H1 (cell line): ENCODE results near the gene RABL6. TPM values are rescaled to one million over a fixed set of nuclear protein-coding genes. Genes with fewer than 3 reads are reported as not detected.

Source experiments
- ASH2L ChIP-seq: fragments of 200-600, 300-600 bp; sonication (generic); IDR thresholded peaks from one replicate; pipeline ENCODE4 v1.7.1; 2017; ENCODE audit warnings: low read length
- CEBPB ChIP-seq: IDR thresholded peaks from 2 replicates; pipeline ENCODE4 v1.6.1; 2012; ENCODE audit warnings: low read depth, low read length
- EP300 ChIP-seq, 2 experiments: IDR thresholded peaks; 1 replicate in 1 of 2; 2 replicates in 1 of 2; pipeline ENCODE4 v1.6.1; 2011 to 2012; ENCODE audit warnings: low read depth in 2 of 2, low read length in 2 of 2, mild to moderate bottlenecking in 2 of 2, borderline replicate concordance in 1 of 2, inconsistent platforms in 1 of 2, moderate library complexity in 1 of 2
- NRF1 ChIP-seq: IDR thresholded peaks from 2 replicates; pipeline ENCODE4 v1.6.1; 2011; ENCODE audit warnings: mild to moderate bottlenecking, low read depth, low read length, improper control_type of control experiment
- POLR2AphosphoS5 ChIP-seq: IDR thresholded peaks from 2 replicates; pipeline ENCODE4 v1.6.1; 2011; ENCODE audit warnings: low read depth, low read length
- SIN3A ChIP-seq, 2 experiments: IDR thresholded peaks in 1 of 2; conservative IDR thresholded peaks in 1 of 2; 2 replicates each; pipeline ENCODE4 v1.6.1; 2011 to 2012; ENCODE audit warnings: low read length in 2 of 2, improper control_type of control experiment in 1 of 2, low read depth in 1 of 2, mild to moderate bottlenecking in 1 of 2
- YY1 ChIP-seq: IDR thresholded peaks from 2 replicates; pipeline ENCODE4 v1.6.1; 2011; ENCODE audit warnings: low read depth, mild to moderate bottlenecking, low read length
- ZNF274 ChIP-seq: IDR thresholded peaks from 2 replicates; pipeline ENCODE4 v1.7.0; 2012; ENCODE audit warnings: low read length, borderline replicate concordance; ENCODE audit errors: extremely low read depth
- polyA plus RNA-seq, 7 experiments: library from polyadenylated mRNA; depleted of rRNA in 3 of 7; stranded (reverse) in 5 of 7; unstranded in 2 of 7; fragments of >200 nt in 5 of 7; fragments of 200-250 nt in 2 of 7; gene quantifications; 1 replicate in 5 of 7; 2 replicates in 1 of 7; 4 replicates in 1 of 7; pipeline versions ENCODE4 v1.2.1 to v1.2.3, GENCODE V29; 2011 to 2013; ENCODE audit warnings: missing spikeins in 2 of 7, mixed read lengths in 2 of 7
- total RNA-seq: library from RNA; stranded (reverse); fragmentation: NEBNext Ultra II Directional; extraction: Animal tissue kit (Norgen Biotek cat#: 25700); gene quantifications from 2 replicates; pipeline ENCODE4 v1.2.1, GENCODE V29; 2021
- TF ChIP-seq, protein P1 (sequence below): IDR thresholded peaks from 2 replicates; pipeline ENCODE4 v1.6.1; 2012; ENCODE audit warnings: inconsistent platforms

RABL6 gene
- total and polyA plus RNA-seq, 2 of the 8 experiments (the other 6 are each of a cell fraction or from before 2014, with no cell fraction given) = 70.1 to 130 TPM

DNA sequence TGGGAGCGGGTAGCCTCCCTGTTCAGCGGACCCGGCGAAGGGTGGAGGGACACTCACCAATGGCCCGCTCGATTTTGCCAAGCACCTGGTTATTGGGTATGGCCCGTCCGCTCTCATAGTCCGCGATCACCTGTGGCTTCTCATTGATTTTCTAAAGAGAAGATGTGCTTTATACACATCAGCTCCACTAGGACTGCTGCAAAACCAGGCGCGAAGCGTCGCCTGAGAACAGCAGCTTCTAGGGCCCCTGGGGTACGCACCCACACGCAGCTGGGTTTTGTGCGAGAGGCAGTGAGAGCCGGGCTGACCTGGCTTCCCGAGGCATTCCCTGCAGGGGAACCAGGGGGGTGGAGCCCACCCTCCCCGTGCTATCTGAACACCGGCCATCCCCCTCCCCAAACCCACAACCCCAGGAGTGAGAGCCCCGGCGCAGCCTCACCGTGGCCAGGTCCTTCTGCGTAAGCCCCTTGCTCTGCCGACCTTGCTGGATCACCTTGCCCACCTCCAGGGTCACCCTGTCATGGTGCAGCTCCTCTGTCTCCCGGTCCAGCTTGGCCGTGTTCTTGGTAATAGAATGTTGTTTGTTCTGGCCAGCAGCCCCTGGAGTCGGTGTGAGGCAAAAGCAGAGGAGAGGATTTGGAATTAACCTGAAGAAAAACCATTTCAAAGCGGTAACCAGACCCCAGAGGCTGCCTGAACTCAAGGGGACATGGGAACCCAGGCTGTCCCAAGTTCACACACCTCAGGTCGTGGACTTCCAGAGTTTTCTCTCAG lies 55.3 kb downstream of the RABL6 start (continued):
- TF ChIP-seq CEBPB (no peak), ASH2L (no peak), YY1 (no peak), ZNF274 (no peak), SIN3A (conservative IDR thresholded peaks at IDR 0.05 in 1 of 2, IDR thresholded peaks at IDR 0.05 in 1 of 2; ENCODE audit: low read depth in 1 of 2, low read length in 2 of 2) (no peak), POLR2AphosphoS5 (no peak), EP300 (IDR thresholded peaks at IDR 0.05; ENCODE audit: borderline replicate concordance in 1 of 2, low read depth in 2 of 2, low read length in 2 of 2) (no peak), NRF1 (no peak)
- TF ChIP-seq, protein P1, sequence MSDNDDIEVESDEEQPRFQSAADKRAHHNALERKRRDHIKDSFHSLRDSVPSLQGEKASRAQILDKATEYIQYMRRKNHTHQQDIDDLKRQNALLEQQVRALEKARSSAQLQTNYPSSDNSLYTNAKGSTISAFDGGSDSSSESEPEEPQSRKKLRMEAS = no peak
